GM18507 (cell line): ENCODE measurements around the gene MFSD12.

ENCODE experiments used
- DNase-seq: peaks from one replicate; pipeline ENCODE4 v3.0.0; 2011; ENCODE audit warnings: low read depth; ENCODE audit not compliant: insufficient read length; ENCODE audit errors: extremely low spot score
- FAIRE-seq: peaks from 2 replicates; lab custom pipeline; 2011; peaks lifted over from hg19 to GRCh38; lab: Jason Lieb, UNC

The MFSD12 gene

DNA sequence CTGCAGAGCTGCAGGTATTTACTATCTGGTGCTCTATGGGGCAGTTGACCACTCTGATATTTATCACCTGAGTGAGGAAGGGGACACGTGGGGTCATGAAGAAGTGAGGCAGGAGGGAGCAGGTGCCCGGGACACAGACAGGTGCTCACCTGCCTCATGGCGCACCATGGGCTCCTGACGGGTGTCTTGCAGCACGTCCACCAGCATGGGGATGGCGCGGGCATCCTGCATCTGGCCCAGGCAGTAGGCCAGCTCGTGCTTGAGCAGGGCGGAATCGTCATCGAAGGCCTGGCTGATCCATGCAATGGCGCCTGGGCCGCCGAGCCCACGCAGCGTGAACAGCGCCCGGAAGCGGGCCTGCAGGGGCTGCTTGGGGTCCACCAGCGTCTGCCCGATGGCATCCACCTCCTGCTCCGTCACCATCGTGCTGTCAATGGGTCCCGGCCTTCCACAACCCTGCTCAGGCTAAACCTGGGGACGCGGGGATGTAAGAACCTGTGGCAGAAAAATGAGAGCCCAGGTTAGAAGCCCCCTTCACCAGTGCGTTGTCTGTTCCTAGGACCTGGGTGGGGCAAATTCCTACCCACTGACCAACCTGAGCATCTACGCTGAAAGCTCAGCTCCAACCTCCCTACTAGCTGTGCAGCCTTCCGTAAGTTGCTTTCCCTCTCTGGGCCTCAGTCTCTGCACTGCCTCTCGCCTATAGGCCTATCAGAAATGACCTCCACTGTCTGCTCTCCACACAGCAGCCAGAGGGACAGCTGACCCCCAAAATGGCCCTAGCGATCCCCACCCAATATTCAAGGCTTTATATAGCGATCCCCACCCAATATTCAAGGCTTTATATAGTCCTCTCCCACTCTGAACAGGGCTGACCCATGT, 60.8 kb downstream of the MFSD12 start:
- DNase-seq: no peak
- no peak for FAIRE-seq

DNA sequence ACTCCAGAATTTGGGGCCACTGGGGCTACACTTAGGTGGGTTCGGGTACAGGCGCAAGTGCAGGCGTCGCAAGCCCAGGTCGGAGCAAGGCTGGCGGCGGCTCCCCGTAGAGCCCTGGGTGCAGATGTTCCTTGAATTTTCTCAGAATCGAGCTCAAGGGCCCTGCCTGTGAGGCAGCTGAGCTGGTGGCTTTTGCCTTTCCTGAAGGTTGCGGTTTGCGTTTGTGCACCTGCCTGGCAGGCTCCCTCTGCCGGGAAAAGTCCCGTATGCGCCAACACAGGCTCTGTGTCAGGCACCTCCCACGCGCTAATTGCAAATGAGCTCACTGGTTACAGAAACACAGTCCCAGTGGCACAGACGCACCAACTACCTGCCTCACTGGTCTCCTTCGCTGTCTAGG, 62.8 kb downstream of the MFSD12 start:
- no peak for FAIRE-seq
- no peak for DNase-seq
